Small intestine (tissue), 7 donors: ENCODE measurements around the gene RNF227. TPM values are rescaled to one million over a fixed set of nuclear protein-coding genes. Genes with fewer than 3 reads are reported as not detected.

Experiments used
- DNase-seq, 2 donors: peaks; one replicate each; pipeline versions ENCODE4 v3.0.0 to v3.0.0-alpha.2; 2013
- FAIRE-seq: peaks from 2 replicates; lab custom pipeline; 2012; peaks lifted over from hg19 to GRCh38; lab: Jason Lieb, UNC
- H3K27ac ChIP-seq, 3 donors: one replicate each; pipeline ENCODE4 v1.5.1; 2013; ENCODE audit warnings: low read length in 2 of 3, mild to moderate bottlenecking in 2 of 3, control low read depth in 1 of 3, inconsistent platforms in 1 of 3, low read depth in 1 of 3, moderate library complexity in 1 of 3
- H3K27me3 ChIP-seq, 3 donors: one replicate each; pipeline ENCODE4 v1.6.1; 2013; ENCODE audit warnings: low read length in 3 of 3, inconsistent platforms in 1 of 3; ENCODE audit not compliant: control insufficient read depth in 3 of 3, insufficient read depth in 3 of 3
- H3K36me3 ChIP-seq, 3 donors: one replicate each; pipeline ENCODE4 v1.6.1; 2013; ENCODE audit warnings: low read length in 3 of 3, inconsistent platforms in 1 of 3, low read depth in 1 of 3, mild to moderate bottlenecking in 1 of 3, moderate library complexity in 1 of 3; ENCODE audit not compliant: control insufficient read depth in 3 of 3, insufficient read depth in 2 of 3
- H3K4me1 ChIP-seq, 3 donors: one replicate each; pipeline ENCODE4 v1.6.1; 2013; ENCODE audit warnings: low read length in 2 of 3, inconsistent platforms in 1 of 3, low read depth in 1 of 3, mild to moderate bottlenecking in 1 of 3, moderate library complexity in 1 of 3; ENCODE audit not compliant: control insufficient read depth in 3 of 3, insufficient read depth in 2 of 3
- H3K4me3 ChIP-seq, 3 donors: one replicate each; pipeline ENCODE4 v1.5.1; 2013; ENCODE audit warnings: low read length in 3 of 3, control low read depth in 1 of 3, inconsistent platforms in 1 of 3, low read depth in 1 of 3, mild to moderate bottlenecking in 1 of 3, moderate library complexity in 1 of 3
- H3K9me3 ChIP-seq, 2 donors: one replicate each; pipeline ENCODE4 v1.6.1; 2013; ENCODE audit warnings: low read depth in 1 of 2, low read length in 1 of 2; ENCODE audit not compliant: control insufficient read depth in 2 of 2, insufficient read depth in 1 of 2
- WGBS, 3 donors: extraction: QIAGEN DNeasy Blood & Tissue Kit; methylation state at CpG; one replicate each; pipeline ENCODE4 v1.1.7; 2013; 5-methylcytosine and 5-hydroxymethylcytosine counted together
- polyA plus RNA-seq, 4 donors: library from polyadenylated mRNA; stranded (reverse) in 3 of 4; unstranded in 1 of 4; fragments of 200-250 nt in 3 of 4; fragments of 120-200 nt in 1 of 4; gene quantifications; one replicate each; pipeline versions ENCODE4 v1.2.1 to v1.2.3, GENCODE V29; 2013
- donor health status: healthy with polysubstance abuse.
- donor health status: control.
- donor health status: control.
- donor health status: Bipolar disorder and iron deficiency.
- donor health status: healthy.

Gene RNF227
- polyA plus RNA-seq, 4 donors = 1.9 to 3.0 (median 2.5) TPM

GRCh38 chr17:7910281-7910680, 5.8 kb downstream of the RNF227 start:
- DNase-seq = no peak
- no peak overlapping the region for H3K27ac ChIP-seq
- H3K36me3 ChIP-seq = peaks cover 13 to 73% (median 24%) of the 10 kb centered on the region in 3 donors
- H3K4me1 ChIP-seq = peaks cover 0 to 7% (median 0%) of the 10 kb centered on the region in 3 donors
- no peak for FAIRE-seq
- H3K27me3 ChIP-seq = no peaks in the 10 kb centered on the region
- H3K4me3 ChIP-seq = no peak overlapping the region
- H3K9me3 ChIP-seq = no peaks in the 10 kb centered on the region
- WGBS, 3 donors = 93 to 97% (median 96%) methylated on average over 15 of the region's 15 CpGs

- peaks cover 13 to 81% (median 29%) of the 10 kb centered on the region in 3 donors for H3K36me3 ChIP-seq
- no peaks in the 10 kb centered on the region for H3K9me3 ChIP-seq
- no peak for DNase-seq
- no peak for FAIRE-seq
- no peaks in the 10 kb centered on the region for H3K27me3 ChIP-seq
- H3K27ac ChIP-seq = no peak overlapping the region
- no peaks in the 10 kb centered on the region for H3K4me1 ChIP-seq
- no peak overlapping the region for H3K4me3 ChIP-seq
- 93 to 94% (median 93%) methylated on average over 18 to 29 of the region's 29 CpGs for WGBS, 3 donors
These were observed 7.0 kb downstream of the RNF227 start for GRCh38 chr17:7909089-7909488.

- Histone ChIP-seq H3K9me3 (no peaks in the 10 kb centered on the region), H3K4me1 (no peaks in the 10 kb centered on the region), H3K4me3 (no peak overlapping the region), H3K27ac (no peak overlapping the region), H3K36me3 (peaks cover 11 to 93% (median 42%) of the 10 kb centered on the region in 3 donors), H3K27me3 (no peaks in the 10 kb centered on the region)
- 84 to 88% (median 88%) methylated on average over 22 of the region's 22 CpGs for WGBS, 3 donors
- FAIRE-seq (no peak), DNase-seq (no peak)
These were observed 12.7 kb downstream of the RNF227 start for GRCh38 chr17:7903154-7904103.

- no peaks in the 10 kb centered on the region for H3K9me3 ChIP-seq
- FAIRE-seq = no peak
- H3K4me3 ChIP-seq = no peak overlapping the region
- H3K4me1 ChIP-seq = peaks cover 0 to 5% (median 0%) of the 10 kb centered on the region in 3 donors
- DNase-seq = peak; percentile 54 to 60
- H3K27ac ChIP-seq = no peak overlapping the region
- no peaks in the 10 kb centered on the region for H3K27me3 ChIP-seq
- WGBS, 3 donors = 44 to 48% (median 44%) methylated on average over 6 of the region's 6 CpGs
- H3K36me3 ChIP-seq = peaks cover 14 to 85% (median 18%) of the 10 kb centered on the region in 3 donors
These were observed 18.3 kb downstream of the RNF227 start for GRCh38 chr17:7897773-7898172.

GRCh38 chr17:7897090-7897489, 19.0 kb downstream of the RNF227 start:
- H3K27ac ChIP-seq = no peak overlapping the region
- no peaks in the 10 kb centered on the region for H3K9me3 ChIP-seq
- DNase-seq = no peak
- no peak overlapping the region for H3K4me3 ChIP-seq
- H3K4me1 ChIP-seq = peaks cover 0 to 5% (median 0%) of the 10 kb centered on the region in 3 donors
- H3K36me3 ChIP-seq = peaks cover 14 to 82% (median 18%) of the 10 kb centered on the region in 3 donors
- WGBS, 3 donors = 89% methylated on average over 13 of the region's 13 CpGs
- FAIRE-seq = no peak
- H3K27me3 ChIP-seq = no peaks in the 10 kb centered on the region

- Histone ChIP-seq H3K36me3 (peaks cover 14 to 84% (median 15%) of the 10 kb centered on the region in 3 donors), H3K27ac (no peak overlapping the region), H3K4me1 (peaks cover 0 to 7% (median 0%) of the 10 kb centered on the region in 3 donors), H3K27me3 (no peaks in the 10 kb centered on the region), H3K4me3 (no peak overlapping the region), H3K9me3 (no peaks in the 10 kb centered on the region)
- 91 to 95% (median 92%) methylated on average over 8 of the region's 8 CpGs for WGBS, 3 donors
- DNase-seq (no peak), FAIRE-seq (no peak)
These were observed 21.2 kb downstream of the RNF227 start for GRCh38 chr17:7894866-7895265.

GRCh38 chr17:7894226-7894625, 21.9 kb downstream of the RNF227 start:
- Histone ChIP-seq H3K9me3 (no peaks in the 10 kb centered on the region), H3K27me3 (no peaks in the 10 kb centered on the region), H3K4me1 (peaks cover 2 to 14% (median 6%) of the 10 kb centered on the region in 3 donors), H3K36me3 (peaks cover 11 to 82% (median 13%) of the 10 kb centered on the region in 3 donors), H3K27ac (no peak overlapping the region), H3K4me3 (no peak overlapping the region)
- FAIRE-seq (no peak), DNase-seq (no peak)
- WGBS, 3 donors = 87 to 92% (median 90%) methylated on average over 9 of the region's 9 CpGs

- Histone ChIP-seq H3K27ac (no peak overlapping the region), H3K27me3 (no peaks in the 10 kb centered on the region), H3K9me3 (no peaks in the 10 kb centered on the region), H3K4me3 (no peak overlapping the region), H3K36me3 (peaks cover 11 to 73% (median 12%) of the 10 kb centered on the region in 3 donors), H3K4me1 (peaks cover 3 to 22% (median 14%) of the 10 kb centered on the region in 3 donors)
- DNase-seq (no peak), FAIRE-seq (no peak)
- 85 to 94% (median 91%) methylated on average over 15 of the region's 15 CpGs for WGBS, 3 donors
These were observed 22.8 kb downstream of the RNF227 start for GRCh38 chr17:7893187-7893880.
